Vagina (tissue), 2 donors: ENCODE measurements around the gene VCPKMT. TPM values are rescaled to one million over a fixed set of nuclear protein-coding genes. Genes with fewer than 3 reads are reported as not detected.

Experiments used
- DNase-seq, 2 donors: peaks; one replicate each; pipeline ENCODE4 v3.0.0-alpha.2; 2017; ENCODE audit errors: extremely low spot score in 2 of 2
- H3K27ac ChIP-seq: fragments of 200-600 bp; sonication (generic); one replicate; pipeline ENCODE4 v1.5.1; 2019
- H3K27me3 ChIP-seq: fragments of 200-600 bp; sonication (generic); one replicate; pipeline ENCODE4 v1.5.1; 2019
- H3K36me3 ChIP-seq, 2 donors: fragments of 200-600 bp; sonication (generic); one replicate each; pipeline ENCODE4 v1.5.1; 2017 to 2019
- H3K4me1 ChIP-seq: fragments of 200-600 bp; sonication (generic); one replicate; pipeline ENCODE4 v1.5.1; 2019
- H3K4me3 ChIP-seq, 2 donors: fragments of 200-600 bp; sonication (generic); 1 replicate in 1 of 2; 2 replicates in 1 of 2; pipeline ENCODE4 v1.5.1; 2016 to 2019
- H3K9me3 ChIP-seq: fragments of 200-600 bp; sonication (generic); one replicate; pipeline ENCODE4 v1.5.1; 2019
- CTCF ChIP-seq, 3 experiments: fragments of 450-650 bp in 2 of 3; fragments of 200-600 bp in 1 of 3; sonication (generic) in 1 of 3; IDR thresholded peaks; one replicate each; pipeline ENCODE4 v1.5.1; 2017 to 2019; ENCODE audit warnings: antibody characterized with exemption in 3 of 3, mild to moderate bottlenecking in 2 of 3, moderate library complexity in 2 of 3
- POLR2A ChIP-seq, 2 donors: fragments of 450-650 bp; IDR thresholded peaks; one replicate each; pipeline ENCODE4 v1.6.1; 2017; ENCODE audit warnings: antibody characterized with exemption in 2 of 2, mild to moderate bottlenecking in 2 of 2, moderate library complexity in 2 of 2
- POLR2AphosphoS5 ChIP-seq, 2 donors: sonication (generic); formaldehyde crosslinking; IDR thresholded peaks; one replicate each; pipeline ENCODE4 v1.9.0; 2017; ENCODE audit warnings: antibody characterized with exemption in 2 of 2, mild to moderate bottlenecking in 2 of 2, low read depth in 1 of 2; ENCODE audit not compliant: insufficient read depth in 1 of 2
- intact Hi-C: fragments of 100-400 bp; cut with DNase I; formaldehyde crosslinking; loops from one replicate; pipeline ENCODE4 v1.15.1; 2023
- total RNA-seq: library from RNA; depleted of rRNA; stranded (reverse); fragments of >200 nt; gene quantifications from one replicate; pipeline ENCODE4 v1.2.3, GENCODE V29; 2016

The VCPKMT gene
- total RNA-seq, 1 donor from 2014 or later = 2.5 TPM

DNA sequence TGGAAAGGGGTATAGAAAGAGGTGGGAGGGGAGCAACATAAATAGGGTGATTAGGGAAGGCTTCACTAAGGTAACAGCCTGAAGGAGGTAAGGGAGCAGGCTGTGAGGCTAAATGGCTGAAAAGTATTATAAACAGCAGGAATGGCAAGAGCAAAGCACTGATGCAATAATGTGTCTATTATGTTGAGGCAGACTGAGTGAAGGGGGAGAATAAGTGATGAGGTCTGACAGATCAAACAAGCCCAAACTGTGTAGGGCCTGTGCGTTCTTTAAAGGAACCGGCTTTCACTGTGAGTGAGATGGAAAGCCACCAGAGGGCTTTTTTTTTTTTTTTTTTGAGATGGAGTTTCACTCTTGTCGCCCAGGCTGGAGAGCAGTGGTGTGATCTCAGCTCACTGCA lies 6.7 kb upstream of the VCPKMT start:
- no peaks in the 10 kb centered on the region for H3K4me1 ChIP-seq
- no peaks in the 10 kb centered on the region for H3K27me3 ChIP-seq
- H3K9me3 ChIP-seq = no peaks in the 10 kb centered on the region
- H3K36me3 ChIP-seq = peaks cover 0 to 4% of the 10 kb centered on the region in 2 donors
- no peak overlapping the region for H3K4me3 ChIP-seq
- intact Hi-C loops = no loop called here
- H3K27ac ChIP-seq = no peak overlapping the region
- DNase-seq = no peak
- no peak for TF ChIP-seq CTCF (IDR thresholded peaks at IDR 0.05)
- no peak for TF ChIP-seq POLR2AphosphoS5 (IDR thresholded peaks at IDR 0.05; ENCODE audit: insufficient read depth in 1 of 2, low read depth in 1 of 2)
- TF ChIP-seq POLR2A (IDR thresholded peaks at IDR 0.05) = no peak

DNA sequence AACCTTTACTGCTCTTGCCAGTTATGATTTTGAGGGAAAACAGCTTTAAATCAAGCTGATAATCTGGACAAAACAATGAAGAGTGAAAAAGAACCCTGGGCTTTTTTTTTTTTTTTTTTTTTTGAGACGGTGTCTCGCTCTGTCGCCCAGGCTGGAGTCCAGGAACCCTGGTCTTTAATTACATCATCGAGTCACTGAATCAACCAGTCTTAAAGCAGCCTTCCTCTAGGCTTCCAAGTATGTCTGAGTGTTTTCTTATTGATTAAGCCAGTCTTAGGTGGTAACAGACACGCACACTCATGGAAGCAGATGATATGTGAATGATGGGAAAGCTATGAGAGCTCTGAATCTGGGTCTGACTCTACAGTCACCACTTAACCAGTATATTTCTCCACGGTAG lies 5.9 kb upstream of the VCPKMT start:
- TF ChIP-seq POLR2A (IDR thresholded peaks at IDR 0.05) (no peak), POLR2AphosphoS5 (IDR thresholded peaks at IDR 0.05; ENCODE audit: insufficient read depth in 1 of 2, low read depth in 1 of 2) (no peak), CTCF (IDR thresholded peaks at IDR 0.05) (no peak)
- DNase-seq = no peak
- Histone ChIP-seq H3K27ac (no peak overlapping the region), H3K4me3 (no peak overlapping the region), H3K9me3 (no peaks in the 10 kb centered on the region), H3K27me3 (no peaks in the 10 kb centered on the region), H3K4me1 (no peaks in the 10 kb centered on the region), H3K36me3 (peaks cover 0 to 4% of the 10 kb centered on the region in 2 donors)
- intact Hi-C loops = no loop called here

GRCh38 chr14:50121486-50121885 lies 5.1 kb upstream of the VCPKMT start:
- Histone ChIP-seq H3K27me3 (no peaks in the 10 kb centered on the region), H3K4me1 (peaks cover 6% of the 10 kb centered on the region), H3K27ac (no peak overlapping the region), H3K36me3 (peaks cover 0 to 4% of the 10 kb centered on the region in 2 donors), H3K9me3 (no peaks in the 10 kb centered on the region), H3K4me3 (no peak overlapping the region)
- DNase-seq = no peak
- intact Hi-C loops = no loop called here
- TF ChIP-seq POLR2A (IDR thresholded peaks at IDR 0.05) = no peak
- no peak for TF ChIP-seq CTCF (IDR thresholded peaks at IDR 0.05)
- no peak for TF ChIP-seq POLR2AphosphoS5 (IDR thresholded peaks at IDR 0.05; ENCODE audit: insufficient read depth in 1 of 2, low read depth in 1 of 2)

GRCh38 chr14:50117456-50117855 lies 1.1 kb upstream of the VCPKMT start:
- peak overlapping the region; percentile 94 for H3K27ac ChIP-seq
- no peak overlapping the region for H3K4me3 ChIP-seq
- intact Hi-C loops = loop anchor here (10.0 kb wide), 2 partner anchors 53 to 253 kb away; no protein-coding TSS in a partner anchor
- H3K4me1 ChIP-seq = peaks cover 23% of the 10 kb centered on the region
- no peaks in the 10 kb centered on the region for H3K9me3 ChIP-seq
- H3K27me3 ChIP-seq = no peaks in the 10 kb centered on the region
- H3K36me3 ChIP-seq = peaks cover 2 to 13% of the 10 kb centered on the region in 2 donors
- TF ChIP-seq POLR2A (IDR thresholded peaks at IDR 0.05) = no peak
- TF ChIP-seq CTCF (IDR thresholded peaks at IDR 0.05) = no peak
- no peak for TF ChIP-seq POLR2AphosphoS5 (IDR thresholded peaks at IDR 0.05; ENCODE audit: insufficient read depth in 1 of 2, low read depth in 1 of 2)
- DNase-seq = no peak

DNA sequence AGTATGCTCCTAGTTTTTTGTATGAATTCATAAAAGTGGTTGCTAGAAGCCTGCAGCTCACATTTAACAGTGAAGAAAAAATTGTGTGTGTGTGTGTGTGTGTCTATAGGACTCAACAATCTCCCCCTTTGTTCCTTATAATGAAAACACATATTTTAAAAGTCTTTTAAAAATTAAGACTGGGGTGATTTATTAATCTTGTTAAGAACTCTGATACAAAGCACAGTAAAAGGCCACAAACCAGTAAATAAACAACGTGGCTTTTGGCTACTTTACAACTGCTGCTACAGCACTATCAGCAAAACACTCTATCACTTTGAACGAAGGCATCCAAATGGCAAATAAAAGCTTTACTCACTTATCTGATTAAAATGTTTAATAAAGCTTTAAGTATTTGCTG lies 594 bp upstream of the VCPKMT start:
- H3K27me3 ChIP-seq = no peaks in the 10 kb centered on the region
- no peak for DNase-seq
- H3K4me3 ChIP-seq = peak overlapping the region; percentile 78 to 92
- no peaks in the 10 kb centered on the region for H3K9me3 ChIP-seq
- peak overlapping the region; percentile 94 for H3K27ac ChIP-seq
- H3K36me3 ChIP-seq = peaks cover 2 to 18% of the 10 kb centered on the region in 2 donors
- no peak for TF ChIP-seq POLR2AphosphoS5 (IDR thresholded peaks at IDR 0.05; ENCODE audit: insufficient read depth in 1 of 2, low read depth in 1 of 2)
- TF ChIP-seq CTCF (IDR thresholded peaks at IDR 0.05) = no peak
- no peak for TF ChIP-seq POLR2A (IDR thresholded peaks at IDR 0.05)
- peaks cover 23% of the 10 kb centered on the region for H3K4me1 ChIP-seq
- intact Hi-C loops = loop anchor here (10.0 kb wide), 2 partner anchors 52 to 252 kb away; no protein-coding TSS in a partner anchor
